IMR-90 (cell line): ENCODE measurements around the gene IGF2R. TPM values are rescaled to one million over a fixed set of nuclear protein-coding genes. Genes with fewer than 3 reads are reported as not detected.

Source experiments
- ATAC-seq: fragments of 200-7000 bp; cut with Tn5 transposase; 2 replicates; pipeline ENCODE4 v1.9.1; 2020; ENCODE audit warnings: low read depth, mild to moderate bottlenecking, moderate library complexity
- BruUV-seq: library from RNA; stranded (reverse); fragments of 400-500 nt; replicated peaks from 2 replicates; lab custom pipeline; 2021; lab: Mats Ljungman, UMichigan
- CTCF ChIA-PET: fragments of 300-600 bp; formaldehyde crosslinking; extraction: SDS; loops from one replicate; lab custom pipeline; 2021; ENCODE audit warnings: antibody characterized with exemption; lab: Yijun Ruan, JAX
- POLR2A ChIA-PET: fragments of 300-600 bp; sonication (Branson Sonifier 250); formaldehyde crosslinking; loops from one replicate; lab custom pipeline; 2022; ENCODE audit warnings: antibody characterized with exemption; ENCODE audit not compliant: unreplicated experiment; lab: Charles Lee
- DNase-seq: peaks from one replicate; pipeline ENCODE4 v3.0.0; 2013
- H2AFZ ChIP-seq: replicated peaks from 2 replicates; pipeline ENCODE3; 2013; ENCODE audit warnings: low read length, mild to moderate bottlenecking; ENCODE audit not compliant: poor library complexity
- H2AK5ac ChIP-seq: 2 replicates; pipeline ENCODE4 v1.6.1; 2013; ENCODE audit warnings: low read depth, low read length, inconsistent platforms
- H2AK9ac ChIP-seq: replicated peaks from 2 replicates; pipeline ENCODE3; 2013; ENCODE audit warnings: mild to moderate bottlenecking, low read depth, low read length, moderate library complexity; ENCODE audit not compliant: poor library complexity
- H2BK120ac ChIP-seq: 2 replicates; pipeline ENCODE4 v1.6.1; 2013; ENCODE audit warnings: low read depth, low read length, inconsistent platforms
- H2BK15ac ChIP-seq: 3 replicates; pipeline ENCODE4 v1.6.1; 2013; ENCODE audit warnings: low read depth, low read length, inconsistent platforms
- H2BK20ac ChIP-seq: 2 replicates; pipeline ENCODE4 v1.6.1; 2013; ENCODE audit warnings: low read depth, mild to moderate bottlenecking, inconsistent platforms, low read length, moderate library complexity
- H2BK5ac ChIP-seq: 2 replicates; pipeline ENCODE4 v1.6.1; 2013; ENCODE audit warnings: mild to moderate bottlenecking, low read depth, low read length, inconsistent platforms; ENCODE audit not compliant: poor library complexity, severe bottlenecking
- H3K14ac ChIP-seq: replicated peaks from 2 replicates; pipeline ENCODE4 v1.6.1; 2013; ENCODE audit warnings: low read depth, low read length, inconsistent platforms
- H3K18ac ChIP-seq: 2 replicates; pipeline ENCODE4 v1.6.1; 2013; ENCODE audit warnings: low read depth, low read length, control low read depth
- H3K23ac ChIP-seq: 2 replicates; pipeline ENCODE4 v1.6.1; 2013; ENCODE audit warnings: low read depth, low read length, inconsistent platforms
- H3K27ac ChIP-seq: 2 replicates; pipeline ENCODE4 v1.5.1; 2013; ENCODE audit warnings: mild to moderate bottlenecking, control low read depth, low read length; ENCODE audit not compliant: insufficient read depth
- H3K27me3 ChIP-seq: 2 replicates; pipeline ENCODE4 v1.6.1; 2013; ENCODE audit warnings: low read length; ENCODE audit not compliant: control insufficient read depth, insufficient read depth
- H3K36me3 ChIP-seq: 2 replicates; pipeline ENCODE4 v1.6.1; 2013; ENCODE audit warnings: low read length, mixed read lengths; ENCODE audit not compliant: control insufficient read depth, insufficient read depth
- H3K4ac ChIP-seq: 2 replicates; pipeline ENCODE4 v1.6.1; 2013; ENCODE audit warnings: low read depth, low read length, inconsistent platforms
- H3K4me1 ChIP-seq: 2 replicates; pipeline ENCODE4 v1.6.1; 2013; ENCODE audit warnings: low read length, mixed read lengths; ENCODE audit not compliant: control insufficient read depth, insufficient read depth
- H3K4me2 ChIP-seq: 2 replicates; pipeline ENCODE4 v1.6.1; 2013; ENCODE audit warnings: low read depth, mild to moderate bottlenecking, control low read depth, low read length, moderate library complexity
- H3K4me3 ChIP-seq: 2 replicates; pipeline ENCODE4 v1.5.1; 2013; ENCODE audit warnings: low read depth, mild to moderate bottlenecking, control low read depth, low read length, moderate library complexity; ENCODE audit not compliant: insufficient read depth
- H3K56ac ChIP-seq: 2 replicates; pipeline ENCODE4 v1.6.1; 2013; ENCODE audit warnings: low read length, inconsistent platforms; ENCODE audit not compliant: insufficient read depth; ENCODE audit errors: extremely low read depth
- H3K79me1 ChIP-seq, 2 experiments: 2 replicates each; pipeline ENCODE4 v1.6.1; 2013; ENCODE audit warnings: low read length in 2 of 2, inconsistent platforms in 1 of 2, low read depth in 1 of 2
- H3K9ac ChIP-seq: 2 replicates; pipeline ENCODE4 v1.6.1; 2013; ENCODE audit warnings: low read depth, low read length, control low read depth
- H3K9me1 ChIP-seq: 2 replicates; pipeline ENCODE4 v1.6.1; 2013; ENCODE audit warnings: low read length, inconsistent platforms; ENCODE audit not compliant: insufficient read depth
- H3K9me3 ChIP-seq: 2 replicates; pipeline ENCODE4 v1.6.1; 2013; ENCODE audit warnings: low read length; ENCODE audit not compliant: control insufficient read depth, insufficient read depth
- H4K20me1 ChIP-seq: 2 replicates; pipeline ENCODE4 v1.6.1; 2013; ENCODE audit warnings: low read length, inconsistent platforms; ENCODE audit not compliant: insufficient read depth
- H4K5ac ChIP-seq: 2 replicates; pipeline ENCODE4 v1.6.1; 2013; ENCODE audit warnings: mild to moderate bottlenecking, low read depth, low read length, control low read depth
- H4K8ac ChIP-seq, 2 experiments: 2 replicates each; pipeline ENCODE4 v1.6.1; 2013; ENCODE audit warnings: low read depth in 2 of 2, low read length in 2 of 2, control low read depth in 1 of 2, inconsistent platforms in 1 of 2
- H4K91ac ChIP-seq: 2 replicates; pipeline ENCODE4 v1.6.1; 2013; ENCODE audit warnings: low read depth, low read length, inconsistent platforms; ENCODE audit not compliant: insufficient read depth
- CHD1 ChIP-seq: IDR thresholded peaks from 2 replicates; pipeline ENCODE4 v1.6.1; 2012; ENCODE audit warnings: low read depth, low read length, improper control_type of control experiment
- FOS ChIP-seq: fragments of 150-350 bp; IDR thresholded peaks from 2 replicates; pipeline ENCODE4 v1.6.1; 2016; ENCODE audit warnings: low read depth, low read length
- MAFK ChIP-seq: IDR thresholded peaks from 2 replicates; pipeline ENCODE4 v1.6.1; 2012; ENCODE audit warnings: low read depth, low read length, improper control_type of control experiment
- POLR2A ChIP-seq: IDR thresholded peaks from 2 replicates; pipeline ENCODE4 v1.6.1; 2012; ENCODE audit warnings: mild to moderate bottlenecking, low read depth, low read length
- RCOR1 ChIP-seq: IDR thresholded peaks from 2 replicates; pipeline ENCODE4 v1.6.1; 2012; ENCODE audit warnings: mild to moderate bottlenecking, low read length, improper control_type of control experiment; ENCODE audit not compliant: insufficient replicate concordance
- SMC3 ChIP-seq: fragments of 150-350 bp; IDR thresholded peaks from 2 replicates; pipeline ENCODE4 v1.6.1; 2016; ENCODE audit warnings: low read depth, mild to moderate bottlenecking, antibody characterized with exemption, low read length, moderate library complexity
- WGBS, 2 experiments: methylation state at CpG; one replicate each; pipeline versions ENCODE4 v1.1.5 to v1.1.7; 2013; ENCODE audit warnings: missing lambda C conversion rate in 2 of 2; ENCODE audit not compliant: insufficient read length in 1 of 2; ENCODE audit errors: extremely low coverage in 2 of 2; 5-methylcytosine and 5-hydroxymethylcytosine counted together
- dilution Hi-C: fragments of 300-500 bp; cut with HindIII; formaldehyde crosslinking; loops from one replicate; pipeline ENCODE4 v1.14.3; 2018; ENCODE audit warnings: low sequenced_read_pairs; ENCODE audit not compliant: unreplicated experiment
- in situ Hi-C: fragments of 300-500 bp; cut with MboI; formaldehyde crosslinking; loops from 3 replicates; pipeline ENCODE4 v1.14.3; 2019; ENCODE audit warnings: low sequenced_read_pairs, inconsistent platforms, mixed read lengths
- intact Hi-C: fragments of 100-400 bp; cut with micrococcal nuclease; formaldehyde crosslinking; loops from 2 replicates; pipeline ENCODE4 v1.10.0; 2022
- polyA plus RNA-seq, 3 experiments: library from polyadenylated mRNA; depleted of rRNA; stranded (reverse); fragments of >200 nt; gene quantifications; 2 replicates each; pipeline ENCODE4 v1.2.3, GENCODE V29; 2012; ENCODE audit warnings: low replicate concordance in 1 of 3
- total RNA-seq: library from RNA; depleted of rRNA; stranded (reverse); fragments of >200 nt; gene quantifications from 2 replicates; pipeline ENCODE4 v1.2.3, GENCODE V29; 2012

The IGF2R gene
- total and polyA plus RNA-seq, 2 of the 4 experiments (the other 2 are of a cell fraction), result 33.2 to 41.4 TPM

GRCh38 chr6:160138839-160139419 is 170.0 kb downstream of the IGF2R start:
- Histone ChIP-seq H3K4me1 (peaks cover 12% of the 10 kb centered on the region), H3K4me2 (peak overlapping the region; percentile 54; the same call in 1 of the 2 replicates)
- intact Hi-C loops, result loop anchor here (1.0 to 5.0 kb wide), 4 partner anchors 50 to 393 kb away; no protein-coding TSS in a partner anchor

More at GRCh38 chr6:160138839-160139419, 170.0 kb downstream of the IGF2R start:
- WGBS, 2 experiments, result 95% methylated on average over 3 of the region's 13 CpGs; no CpG with 5 or more reads in 1 of the 2 experiments
- H2BK5ac ChIP-seq, result peak overlapping the region; percentile 53
- H4K5ac ChIP-seq, result peak overlapping the region; percentile 51
- dilution Hi-C loops (no loop called here), in situ Hi-C loops (no loop called here)
- no peak overlapping the region for H3K9ac ChIP-seq
- peak overlapping the region; percentile 26; the same call in 1 of the 2 replicates for H2AK5ac ChIP-seq
- ChIA-PET CTCF (interaction anchor here (0.6 to 1.8 kb wide), 7 partner anchors 16 to 398 kb away, joined by 3 to 14 read pairs (median 3); no protein-coding TSS in a partner anchor), POLR2A (interaction anchor here (0.6 kb wide), 1 partner anchor 53 kb away, joined by 3 read pairs; no protein-coding TSS in a partner anchor)
- TF ChIP-seq RCOR1 (no peak), SMC3 (no peak), FOS (no peak), CHD1 (no peak), MAFK (no peak), POLR2A (no peak)
- no peak for DNase-seq
- BruUV-seq, result no TSS peak
- peak overlapping the region; percentile 14 for H2BK120ac ChIP-seq
- no peak overlapping the region for H3K4me3 ChIP-seq
- peak overlapping the region; percentile 38 for H3K4ac ChIP-seq
- H3K27me3 ChIP-seq, result no peaks in the 10 kb centered on the region
- H3K36me3 ChIP-seq, result no peaks in the 10 kb centered on the region
- H3K14ac ChIP-seq, result peak overlapping the region; percentile 3; the same call in 1 of the 2 replicates
- peak overlapping the region; percentile 47 for H2AK9ac ChIP-seq
- H4K8ac ChIP-seq, result peak overlapping the region in 1 of 2 experiments; percentile 26; a peak in 1 of 4 replicates
- H2AFZ ChIP-seq, result peak overlapping the region; percentile 58
- H3K23ac ChIP-seq, result no peak overlapping the region
- H3K18ac ChIP-seq, result peak overlapping the region; percentile 40; the same call in 1 of the 2 replicates
- H2BK15ac ChIP-seq, result 0 out of 3 replicates have a peak overlapping the region, but pooled peaks have one; percentile 34
- no peaks in the 10 kb centered on the region for H3K9me3 ChIP-seq
- H4K20me1 ChIP-seq, result no peaks in the 10 kb centered on the region
- H3K9me1 ChIP-seq, result peaks cover 6% of the 10 kb centered on the region; the same call in 1 of the 2 replicates
- no peak overlapping the region for H3K56ac ChIP-seq
- 0 out of 2 replicates have a peak overlapping the region, but pooled peaks have one; percentile 28 for H4K91ac ChIP-seq
- H3K79me1 ChIP-seq, result no peaks in the 10 kb centered on the region
- peak overlapping the region; percentile 13; the same call in 1 of the 2 replicates for H2BK20ac ChIP-seq
- H3K27ac ChIP-seq, result peak overlapping the region; percentile 86
- no peak for ATAC-seq
